ENCODE data around the gene PRTG. TPM values are rescaled to one million over a fixed set of nuclear protein-coding genes. Genes with fewer than 3 reads are reported as not detected.

The PRTG gene
- total RNA-seq, 1 experiment from 2014 or later, result 3.6 TPM

- ChIA-PET POLR2A (no interaction called here), CTCF (interaction anchor here (0.9 to 1.2 kb wide), 2 partner anchors 9 to 180 kb away, joined by 3 read pairs; no protein-coding TSS in a partner anchor)
- Mint-ChIP-seq H3K4me3 (no peak overlapping the region), H3K27me3 (ENCODE audit: low read depth) (no peaks in the 10 kb centered on the region), H3K9me3 (no peaks in the 10 kb centered on the region), H3K27ac (no peak overlapping the region), H3K36me3 (no peaks in the 10 kb centered on the region), H3K4me1 (peaks cover 22% of the 10 kb centered on the region)
- TF ChIP-seq E2F1 (CRISPR knock-in tag; IDR thresholded peaks at IDR 0.05), result no peak
- TF ChIP-seq ZNF317 (CRISPR knock-in tag; IDR thresholded peaks at IDR 0.05; ENCODE audit: borderline replicate concordance, low read depth), result no peak
- TF ChIP-seq CREM (CRISPR knock-in tag; IDR thresholded peaks at IDR 0.05), result no peak
- no peak for TF ChIP-seq MYBL2 (CRISPR knock-in tag; IDR thresholded peaks at IDR 0.05)
- no peak for TF ChIP-seq ARID4B (CRISPR knock-in tag; IDR thresholded peaks at IDR 0.05; ENCODE audit: borderline replicate concordance)
- TF ChIP-seq TEAD1 (CRISPR knock-in tag; IDR thresholded peaks at IDR 0.05), result no peak
- no peak for TF ChIP-seq CDX4 (CRISPR knock-in tag; IDR thresholded peaks at IDR 0.05; ENCODE audit: borderline replicate concordance)
- no peak for TF ChIP-seq JAZF1 (CRISPR knock-in tag; IDR thresholded peaks at IDR 0.05)
- no peak for TF ChIP-seq CREB1 (CRISPR knock-in tag; IDR thresholded peaks at IDR 0.05)
- TF ChIP-seq ETV6 (CRISPR knock-in tag; IDR thresholded peaks at IDR 0.05), result no peak
- TF ChIP-seq PREB (CRISPR knock-in tag; IDR thresholded peaks at IDR 0.05; ENCODE audit: borderline replicate concordance), result no peak
- no peak for TF ChIP-seq ZNF219 (CRISPR knock-in tag; IDR thresholded peaks at IDR 0.05; ENCODE audit: borderline replicate concordance)
- TF ChIP-seq ZBTB43 (CRISPR knock-in tag; IDR thresholded peaks at IDR 0.05), result no peak
- no peak for ATAC-seq
- DNase-seq (ENCODE audit: low spot score), result no peak
Observed at GRCh38 chr15:55615445-55615844, 127.5 kb downstream of the PRTG start.

GRCh38 chr15:55613727-55614126 is 129.2 kb downstream of the PRTG start:
- Mint-ChIP-seq H3K27ac (no peak overlapping the region), H3K36me3 (no peaks in the 10 kb centered on the region), H3K4me1 (peaks cover 22% of the 10 kb centered on the region), H3K9me3 (no peaks in the 10 kb centered on the region), H3K4me3 (no peak overlapping the region), H3K27me3 (ENCODE audit: low read depth) (no peaks in the 10 kb centered on the region; the same call in 1 of the 2 replicates)
- ATAC-seq (no peak), DNase-seq (ENCODE audit: low spot score) (no peak)
- POLR2A ChIA-PET, result no interaction called here
- CTCF ChIA-PET, result interaction anchor here (0.6 to 1.0 kb wide), 4 partner anchors 14 to 502 kb away, joined by 3 to 4 read pairs (median 3); no protein-coding TSS in a partner anchor
- TF ChIP-seq FOXK1 (CRISPR knock-in tag; IDR thresholded peaks at IDR 0.05) (no peak), KAT7 (CRISPR knock-in tag; IDR thresholded peaks at IDR 0.05; ENCODE audit: borderline replicate concordance) (no peak), JUN (CRISPR knock-in tag; IDR thresholded peaks at IDR 0.05) (no peak), IRF1 (CRISPR knock-in tag; IDR thresholded peaks at IDR 0.05) (no peak), ATF3 (CRISPR knock-in tag; conservative IDR thresholded peaks at IDR 0.05) (no peak), ZNF263 (CRISPR knock-in tag; IDR thresholded peaks at IDR 0.05; ENCODE audit: low read depth) (no peak), SMAD4 (CRISPR knock-in tag; IDR thresholded peaks at IDR 0.05) (no peak), SOX15 (CRISPR knock-in tag; IDR thresholded peaks at IDR 0.05) (no peak), E2F4 (CRISPR knock-in tag; IDR thresholded peaks at IDR 0.05; ENCODE audit: borderline replicate concordance, low read depth) (no peak), SP1 (CRISPR knock-in tag; conservative IDR thresholded peaks at IDR 0.05) (no peak)

All from WTC11 (cell line).